ENCODE data around the gene DAPK1.

DNA sequence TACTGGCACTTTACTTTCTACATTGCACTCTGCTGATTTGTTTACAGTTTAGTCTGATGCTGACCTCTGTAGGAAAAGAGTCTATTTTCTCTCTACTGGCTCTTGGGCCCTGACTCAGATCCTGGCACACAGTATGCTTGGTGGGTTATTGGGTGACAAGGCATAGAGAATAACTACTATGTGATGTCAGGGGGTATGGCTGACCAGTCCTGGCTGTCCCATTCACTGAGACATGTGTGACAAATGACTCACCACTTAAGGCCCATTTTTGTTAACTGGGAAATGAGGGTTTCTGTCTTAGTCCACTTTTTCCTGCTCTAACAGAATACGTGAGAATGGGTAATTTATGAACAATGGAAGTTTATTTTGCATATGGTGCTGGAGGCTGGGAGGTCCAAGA lies 66.4 kb downstream of the DAPK1 start:
- TF ChIP-seq, protein P1, sequence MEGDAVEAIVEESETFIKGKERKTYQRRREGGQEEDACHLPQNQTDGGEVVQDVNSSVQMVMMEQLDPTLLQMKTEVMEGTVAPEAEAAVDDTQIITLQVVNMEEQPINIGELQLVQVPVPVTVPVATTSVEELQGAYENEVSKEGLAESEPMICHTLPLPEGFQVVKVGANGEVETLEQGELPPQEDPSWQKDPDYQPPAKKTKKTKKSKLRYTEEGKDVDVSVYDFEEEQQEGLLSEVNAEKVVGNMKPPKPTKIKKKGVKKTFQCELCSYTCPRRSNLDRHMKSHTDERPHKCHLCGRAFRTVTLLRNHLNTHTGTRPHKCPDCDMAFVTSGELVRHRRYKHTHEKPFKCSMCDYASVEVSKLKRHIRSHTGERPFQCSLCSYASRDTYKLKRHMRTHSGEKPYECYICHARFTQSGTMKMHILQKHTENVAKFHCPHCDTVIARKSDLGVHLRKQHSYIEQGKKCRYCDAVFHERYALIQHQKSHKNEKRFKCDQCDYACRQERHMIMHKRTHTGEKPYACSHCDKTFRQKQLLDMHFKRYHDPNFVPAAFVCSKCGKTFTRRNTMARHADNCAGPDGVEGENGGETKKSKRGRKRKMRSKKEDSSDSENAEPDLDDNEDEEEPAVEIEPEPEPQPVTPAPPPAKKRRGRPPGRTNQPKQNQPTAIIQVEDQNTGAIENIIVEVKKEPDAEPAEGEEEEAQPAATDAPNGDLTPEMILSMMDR (IDR thresholded peaks at IDR 0.05; ENCODE audit: poor library complexity): no peak
- TF ChIP-seq EZH2phosphoT487 (IDR thresholded peaks at IDR 0.05; ENCODE audit: low read depth, severe bottlenecking, unreplicated experiment): no peak
- TF ChIP-seq EZH2 (IDR thresholded peaks at IDR 0.05; ENCODE audit: borderline replicate concordance): no peak
